GM12878 (cell line): ENCODE data around the gene IGLL1. TPM values are rescaled to one million over a fixed set of nuclear protein-coding genes. Genes with fewer than 3 reads are reported as not detected.

Experiments used
- ATAC-seq: fragments of 200-7000 bp; cut with Tn5 transposase; 3 replicates; pipeline ENCODE4 v1.9.1; 2020; ENCODE audit warnings: mild to moderate bottlenecking, moderate library complexity
- BruUV-seq: library from RNA; stranded (reverse); fragments of 400-500 nt; replicated peaks from 2 replicates; lab custom pipeline; 2021; lab: Mats Ljungman, UMichigan
- CTCF ChIA-PET: fragments of 300-600 bp; sonication (Branson Sonifier 250); formaldehyde crosslinking; extraction: SDS; loops from one replicate; lab custom pipeline; 2021; ENCODE audit warnings: inconsistent platforms; lab: Yijun Ruan, JAX
- POLR2A ChIA-PET: fragments of 350-600 bp; formaldehyde crosslinking; extraction: SDS; loops from one replicate; lab custom pipeline; 2021; ENCODE audit warnings: inconsistent platforms; lab: Charles Lee
- RAD21 ChIA-PET: fragments of 300-600 bp; sonication (Branson Sonifier 250); formaldehyde crosslinking; loops from one replicate; lab custom pipeline; 2023; ENCODE audit warnings: antibody characterized with exemption; ENCODE audit not compliant: unreplicated experiment; lab: Charles Lee
- SMC1A ChIA-PET: fragments of 300-600 bp; sonication (Branson Sonifier 250); formaldehyde crosslinking; loops from one replicate; lab custom pipeline; 2023; ENCODE audit not compliant: unreplicated experiment, uncharacterized antibody; lab: Charles Lee
- DNase-seq: peaks from one replicate; pipeline ENCODE4 v3.0.0-alpha.2; 2011; ENCODE audit warnings: low read depth, low spot score
- FAIRE-seq: peaks from 3 replicates; lab custom pipeline; 2011; peaks lifted over from hg19 to GRCh38; lab: Jason Lieb, UNC
- H2AFZ ChIP-seq: 2 replicates; pipeline ENCODE4 v1.6.0; 2011; ENCODE audit warnings: low read depth, low read length, control low read depth; ENCODE audit not compliant: control insufficient read depth
- H3K27ac ChIP-seq: 2 replicates; pipeline ENCODE4 v1.5.1; 2011; ENCODE audit warnings: control low read depth; ENCODE audit not compliant: control insufficient read depth, insufficient read depth
- H3K27me3 ChIP-seq, 2 experiments: replicated peaks in 1 of 2; 2 replicates each; pipeline versions ENCODE4 v1.6.0 to v1.6.1; 2011; ENCODE audit warnings: low read length in 1 of 2; ENCODE audit not compliant: control insufficient read depth in 2 of 2, insufficient read depth in 2 of 2
- H3K36me3 ChIP-seq, 2 experiments: 2 replicates each; pipeline ENCODE4 v1.5.1; 2011; ENCODE audit warnings: low read length in 1 of 2; ENCODE audit not compliant: control insufficient read depth in 2 of 2, insufficient read depth in 2 of 2
- H3K4me1 ChIP-seq: 2 replicates; pipeline ENCODE4 v1.6.1; 2011; ENCODE audit warnings: mild to moderate bottlenecking, low read length, moderate library complexity, mixed read lengths; ENCODE audit not compliant: control insufficient read depth, insufficient read depth
- H3K4me2 ChIP-seq: 2 replicates; pipeline ENCODE4 v1.6.0; 2011; ENCODE audit warnings: control low read depth; ENCODE audit not compliant: control insufficient read depth, insufficient read depth
- H3K4me3 ChIP-seq: fragments of 200-600 bp; sonication (generic); 2 replicates; pipeline ENCODE4 v1.5.1; 2016
- H3K79me2 ChIP-seq: 2 replicates; pipeline ENCODE4 v1.6.0; 2011; ENCODE audit warnings: low read length; ENCODE audit not compliant: control insufficient read depth, insufficient read depth
- H3K9ac ChIP-seq: 2 replicates; pipeline ENCODE4 v1.8.0; 2011; ENCODE audit warnings: low read length, control low read depth, mixed read lengths; ENCODE audit not compliant: control insufficient read depth, insufficient read depth
- H3K9me3 ChIP-seq: replicated peaks from 3 replicates; pipeline ENCODE4 v1.5.1; 2011; ENCODE audit warnings: mild to moderate bottlenecking, low read length; ENCODE audit not compliant: control insufficient read depth, insufficient read depth
- H4K20me1 ChIP-seq: 2 replicates; pipeline ENCODE4 v1.6.0; 2011; ENCODE audit not compliant: control insufficient read depth, insufficient read depth
- BCL11A ChIP-seq: IDR thresholded peaks from 2 replicates; pipeline ENCODE4 v1.6.1; 2011; ENCODE audit warnings: low read depth, low read length
- CBX3 ChIP-seq: fragments of 200-600 bp; sonication (generic); IDR thresholded peaks from 2 replicates; pipeline ENCODE4 v1.6.1; 2016; ENCODE audit warnings: low read depth, borderline replicate concordance
- TCF3 ChIP-seq: IDR thresholded peaks from 2 replicates; pipeline ENCODE4 v1.6.1; 2012; ENCODE audit warnings: low read depth, mild to moderate bottlenecking, low read length, borderline replicate concordance; ENCODE audit not compliant: insufficient read depth
- in situ Hi-C: fragments of 300-500 bp; cut with MboI; formaldehyde crosslinking; loops from 9 replicates; pipeline ENCODE4 v1.14.3; 2018; ENCODE audit warnings: mixed read lengths
- intact Hi-C: fragments of 100-400 bp; cut with micrococcal nuclease; formaldehyde crosslinking; loops from one replicate; pipeline ENCODE4 v1.14.2; 2022; ENCODE audit not compliant: unreplicated experiment
- polyA plus RNA-seq, 11 experiments: library from polyadenylated mRNA; depleted of rRNA in 4 of 11; unstranded in 6 of 11; stranded (reverse) in 5 of 11; fragments of >200 nt; fragmentation: Nextera tagmentation in 4 of 11; fragmentation: Illumina TruSeq in 1 of 11; extraction: Ambion mirVana in 4 of 11; extraction: Trizol in 1 of 11; gene quantifications; 1 replicate in 1 of 11; 2 replicates in 10 of 11; pipeline versions ENCODE4 v1.2.1 to v1.2.3, GENCODE V29; 2011 to 2016; ENCODE audit warnings: inconsistent platforms in 2 of 11, missing spikeins in 2 of 11, low read depth in 1 of 11
- total RNA-seq, 4 experiments: library from RNA; depleted of rRNA in 3 of 4; stranded (reverse); fragments of >200 nt in 3 of 4; fragmentation: Illumina TruSeq in 1 of 4; extraction: Trizol in 1 of 4; gene quantifications; 2 replicates each; pipeline versions ENCODE4 v1.2.1 to v1.2.3, GENCODE V29; 2013 to 2021
- TF ChIP-seq, protein P1 (sequence below): fragments of 450-650 bp; IDR thresholded peaks from 2 replicates; pipeline ENCODE4 v1.6.1; 2018; ENCODE audit warnings: borderline replicate concordance, mild to moderate bottlenecking; ENCODE audit not compliant: partially characterized antibody
- TF ChIP-seq, protein P2 (sequence below): IDR thresholded peaks from 2 replicates; pipeline ENCODE4 v1.6.1; 2012; ENCODE audit warnings: low read depth, low read length, improper control_type of control experiment
- TF ChIP-seq, protein P3 (sequence below): fragments of 150-350 bp; IDR thresholded peaks from 2 replicates; pipeline ENCODE4 v1.6.1; 2014; ENCODE audit warnings: mild to moderate bottlenecking, low read depth, low read length

Gene IGLL1
- total and polyA plus RNA-seq, 10 of the 15 experiments (the other 5 are each of a cell fraction or from before 2014, with no cell fraction given) = not detected

DNA sequence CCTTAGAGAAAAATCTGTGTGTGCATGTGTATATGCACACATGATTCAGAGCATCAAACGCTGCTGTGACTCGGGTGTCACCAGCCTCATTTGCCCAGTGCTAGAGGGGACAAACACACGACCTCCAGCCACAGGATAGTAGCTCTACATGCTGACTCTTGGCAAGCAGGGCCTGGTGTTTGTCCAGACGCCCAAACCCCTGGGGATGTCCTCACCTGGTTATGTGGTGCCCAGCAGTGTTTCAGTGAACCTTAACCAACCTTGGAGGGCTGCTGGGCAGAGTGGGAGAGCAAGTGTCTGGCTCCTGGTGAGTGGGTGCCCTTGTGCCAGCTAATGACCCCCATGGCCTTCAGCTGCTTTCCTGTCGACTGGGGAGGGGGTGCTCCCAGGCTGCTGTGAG is 26.7 kb downstream of the IGLL1 start (continued):
- TF ChIP-seq, protein P1, sequence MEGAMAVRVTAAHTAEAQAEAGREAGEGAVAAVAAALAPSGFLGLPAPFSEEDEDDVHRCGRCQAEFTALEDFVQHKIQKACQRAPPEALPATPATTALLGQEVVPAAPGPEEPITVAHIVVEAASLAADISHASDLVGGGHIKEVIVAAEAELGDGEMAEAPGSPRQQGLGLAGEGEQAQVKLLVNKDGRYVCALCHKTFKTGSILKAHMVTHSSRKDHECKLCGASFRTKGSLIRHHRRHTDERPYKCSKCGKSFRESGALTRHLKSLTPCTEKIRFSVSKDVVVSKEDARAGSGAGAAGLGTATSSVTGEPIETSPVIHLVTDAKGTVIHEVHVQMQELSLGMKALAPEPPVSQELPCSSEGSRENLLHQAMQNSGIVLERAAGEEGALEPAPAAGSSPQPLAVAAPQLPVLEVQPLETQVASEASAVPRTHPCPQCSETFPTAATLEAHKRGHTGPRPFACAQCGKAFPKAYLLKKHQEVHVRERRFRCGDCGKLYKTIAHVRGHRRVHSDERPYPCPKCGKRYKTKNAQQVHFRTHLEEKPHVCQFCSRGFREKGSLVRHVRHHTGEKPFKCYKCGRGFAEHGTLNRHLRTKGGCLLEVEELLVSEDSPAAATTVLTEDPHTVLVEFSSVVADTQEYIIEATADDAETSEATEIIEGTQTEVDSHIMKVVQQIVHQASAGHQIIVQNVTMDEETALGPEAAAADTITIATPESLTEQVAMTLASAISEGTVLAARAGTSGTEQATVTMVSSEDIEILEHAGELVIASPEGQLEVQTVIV = no peak
- no peak for TF ChIP-seq CBX3
- TF ChIP-seq, protein P2, sequence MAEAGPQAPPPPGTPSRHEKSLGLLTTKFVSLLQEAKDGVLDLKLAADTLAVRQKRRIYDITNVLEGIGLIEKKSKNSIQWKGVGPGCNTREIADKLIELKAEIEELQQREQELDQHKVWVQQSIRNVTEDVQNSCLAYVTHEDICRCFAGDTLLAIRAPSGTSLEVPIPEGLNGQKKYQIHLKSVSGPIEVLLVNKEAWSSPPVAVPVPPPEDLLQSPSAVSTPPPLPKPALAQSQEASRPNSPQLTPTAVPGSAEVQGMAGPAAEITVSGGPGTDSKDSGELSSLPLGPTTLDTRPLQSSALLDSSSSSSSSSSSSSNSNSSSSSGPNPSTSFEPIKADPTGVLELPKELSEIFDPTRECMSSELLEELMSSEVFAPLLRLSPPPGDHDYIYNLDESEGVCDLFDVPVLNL = no peak
- TF ChIP-seq BCL11A = no peak
- TF ChIP-seq, all 136 proteins: peak for 0

DNA sequence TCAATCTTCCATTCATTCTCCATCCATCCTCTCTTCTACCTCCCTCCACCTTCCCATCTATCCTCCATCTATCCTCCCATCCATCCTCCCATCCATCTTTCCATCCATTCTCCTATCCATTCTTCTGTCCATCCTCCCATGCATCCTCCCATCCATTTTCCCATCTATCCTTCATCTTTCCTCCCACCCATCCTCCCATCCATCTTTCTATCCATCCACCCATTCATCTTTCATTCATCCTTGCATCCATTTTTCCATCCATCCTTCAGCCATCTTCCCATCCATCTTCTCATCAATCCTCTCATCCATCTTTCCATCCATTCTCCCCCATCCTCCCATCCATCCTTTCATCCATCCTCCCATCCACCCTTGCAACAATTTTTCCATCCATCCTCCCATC is 27.5 kb downstream of the IGLL1 start:
- Histone ChIP-seq H2AFZ (no peak overlapping the region), H3K27ac (no peak overlapping the region), H3K4me2 (no peak overlapping the region), H3K27me3 (no peaks in the 10 kb centered on the region; a peak in 1 of 4 replicates), H3K4me1 (no peaks in the 10 kb centered on the region), H3K36me3 (no peaks in the 10 kb centered on the region), H3K9ac (no peak overlapping the region), H3K79me2 (no peaks in the 10 kb centered on the region), H3K4me3 (no peak overlapping the region), H3K9me3 (no peaks in the 10 kb centered on the region; the same call in 2 of the 3 replicates), H4K20me1 (no peaks in the 10 kb centered on the region)
- in situ Hi-C loops (no loop called here), intact Hi-C loops (no loop called here)
- no TSS peak for BruUV-seq
- DNase-seq = no peak
- no peak for FAIRE-seq
- CTCF ChIA-PET = no interaction called here
- SMC1A ChIA-PET = no interaction called here
- RAD21 ChIA-PET = no interaction called here
- ATAC-seq = no peak
- POLR2A ChIA-PET = no interaction called here
- TF ChIP-seq, protein P3, sequence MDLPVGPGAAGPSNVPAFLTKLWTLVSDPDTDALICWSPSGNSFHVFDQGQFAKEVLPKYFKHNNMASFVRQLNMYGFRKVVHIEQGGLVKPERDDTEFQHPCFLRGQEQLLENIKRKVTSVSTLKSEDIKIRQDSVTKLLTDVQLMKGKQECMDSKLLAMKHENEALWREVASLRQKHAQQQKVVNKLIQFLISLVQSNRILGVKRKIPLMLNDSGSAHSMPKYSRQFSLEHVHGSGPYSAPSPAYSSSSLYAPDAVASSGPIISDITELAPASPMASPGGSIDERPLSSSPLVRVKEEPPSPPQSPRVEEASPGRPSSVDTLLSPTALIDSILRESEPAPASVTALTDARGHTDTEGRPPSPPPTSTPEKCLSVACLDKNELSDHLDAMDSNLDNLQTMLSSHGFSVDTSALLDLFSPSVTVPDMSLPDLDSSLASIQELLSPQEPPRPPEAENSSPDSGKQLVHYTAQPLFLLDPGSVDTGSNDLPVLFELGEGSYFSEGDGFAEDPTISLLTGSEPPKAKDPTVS = no peak
- TF ChIP-seq TCF3 = no peak
